B cell (primary cell): ENCODE measurements around the gene GRP. TPM values are rescaled to one million over a fixed set of nuclear protein-coding genes. Genes with fewer than 3 reads are reported as not detected.
"Not testable (repeated sequence)": the region's sequence is repeated elsewhere in the genome, so short reads cannot be mapped to it uniquely, and the experiment has no call there.

Experiments used
- ATAC-seq: fragments of 200-7000 bp; cut with Tn5 transposase; one replicate; pipeline ENCODE4 v1.10.0; 2021; ENCODE audit warnings: low read depth, mild to moderate bottlenecking, moderate number of reproducible peaks, moderate library complexity
- CTCF ChIA-PET: fragments of 350-600 bp; sonication (Branson Sonifier 250); formaldehyde crosslinking; loops from one replicate; lab custom pipeline; 2021; ENCODE audit warnings: antibody characterized with exemption, inconsistent platforms; lab: Charles Lee
- POLR2A ChIA-PET: fragments of 350-600 bp; sonication (Branson Sonifier 250); formaldehyde crosslinking; loops from one replicate; lab custom pipeline; 2021; ENCODE audit warnings: antibody characterized with exemption; lab: Charles Lee
- DNase-seq: peaks from one replicate; pipeline ENCODE4 v3.0.0; 2013
- H2AFZ ChIP-seq: 2 replicates; pipeline ENCODE4 v1.6.1; 2012; ENCODE audit warnings: mild to moderate bottlenecking, low read depth, low read length; ENCODE audit not compliant: insufficient read depth, poor library complexity, severe bottlenecking
- H3K27ac ChIP-seq, 2 donors: 1 replicate in 1 of 2; 2 replicates in 1 of 2; pipeline ENCODE4 v1.5.1; 2012 to 2013; ENCODE audit warnings: low read length in 2 of 2, mild to moderate bottlenecking in 2 of 2, moderate library complexity in 1 of 2
- H3K27me3 ChIP-seq, 4 experiments: fragments of 200-600 bp in 1 of 4; sonication (generic) in 1 of 4; replicated peaks in 1 of 4; 1 replicate in 2 of 4; 2 replicates in 2 of 4; pipeline versions ENCODE4 v1.6.1 to v1.7.0; 2013 to 2016; ENCODE audit warnings: low read length in 3 of 4, mild to moderate bottlenecking in 2 of 4, mixed read lengths in 1 of 4, moderate library complexity in 1 of 4; ENCODE audit not compliant: insufficient read depth in 4 of 4, control insufficient read depth in 3 of 4; ENCODE audit errors: control extremely low read depth in 1 of 4
- H3K36me3 ChIP-seq, 2 experiments: replicated peaks in 1 of 2; 1 replicate in 1 of 2; 2 replicates in 1 of 2; pipeline versions ENCODE4 v1.6.1 to v1.7.1; 2013; ENCODE audit warnings: low read length in 1 of 2; ENCODE audit not compliant: insufficient read depth in 2 of 2, control insufficient read depth in 1 of 2; ENCODE audit errors: control extremely low read depth in 1 of 2, extremely low read depth in 1 of 2
- H3K4me1 ChIP-seq, 2 donors: fragments of 200-600 bp in 1 of 2; sonication (generic) in 1 of 2; 1 replicate in 1 of 2; 2 replicates in 1 of 2; pipeline versions ENCODE4 v1.5.1 to v1.6.1; 2013 to 2017; ENCODE audit warnings: low read length in 2 of 2; ENCODE audit not compliant: control insufficient read depth in 2 of 2, insufficient read depth in 2 of 2
- H3K4me2 ChIP-seq: replicated peaks from 2 replicates; pipeline ENCODE3; 2012; ENCODE audit warnings: mild to moderate bottlenecking, low read depth, low read length; ENCODE audit not compliant: poor library complexity, severe bottlenecking
- H3K4me3 ChIP-seq, 5 experiments: fragments of 200-600 bp in 1 of 5; sonication (generic) in 1 of 5; 1 replicate in 3 of 5; 2 replicates in 2 of 5; pipeline versions ENCODE4 v1.5.1 to v1.7.0; 2011 to 2016; ENCODE audit warnings: low read length in 4 of 5, mild to moderate bottlenecking in 4 of 5, low read depth in 2 of 5, control low read depth in 1 of 5, moderate library complexity in 1 of 5; ENCODE audit not compliant: insufficient read depth in 1 of 5; ENCODE audit errors: control extremely low read depth in 1 of 5, extremely low read depth in 1 of 5
- H3K79me2 ChIP-seq: fragments of 200-600 bp; sonication (generic); one replicate; pipeline ENCODE4 v1.6.0; 2016; ENCODE audit warnings: low read length; ENCODE audit not compliant: control insufficient read depth, insufficient read depth
- H3K9ac ChIP-seq: fragments of 200-600 bp; sonication (generic); 2 replicates; pipeline ENCODE4 v1.6.1; 2017; ENCODE audit warnings: mild to moderate bottlenecking, low read length, moderate library complexity
- H3K9me3 ChIP-seq, 3 donors: one replicate each; pipeline versions ENCODE4 v1.6.1 to v1.7.1; 2013; ENCODE audit warnings: low read length in 2 of 3; ENCODE audit not compliant: control insufficient read depth in 2 of 3, insufficient read depth in 1 of 3; ENCODE audit errors: control extremely low read depth in 1 of 3
- H4K20me1 ChIP-seq: 2 replicates; pipeline ENCODE4 v1.6.0; 2012; ENCODE audit warnings: mild to moderate bottlenecking, low read length; ENCODE audit not compliant: insufficient read depth, control insufficient read depth, poor library complexity, severe bottlenecking
- H3K27ac Mint-ChIP-seq: one replicate; pipeline ENCODE4 v1.8.0; 2021; ENCODE audit warnings: mixed read lengths
- H3K27me3 Mint-ChIP-seq: one replicate; pipeline ENCODE4 v1.8.0; 2021; ENCODE audit warnings: mixed read lengths
- H3K4me1 Mint-ChIP-seq: one replicate; pipeline ENCODE4 v1.8.0; 2021; ENCODE audit warnings: mixed read lengths
- H3K4me3 Mint-ChIP-seq: one replicate; pipeline ENCODE4 v1.8.0; 2021; ENCODE audit warnings: mixed read lengths
- H3K9me3 Mint-ChIP-seq: one replicate; pipeline ENCODE4 v1.8.0; 2022; ENCODE audit warnings: mixed read lengths; ENCODE audit not compliant: insufficient read depth
- WGBS: methylation state at CpG from one replicate; pipeline ENCODE4 v1.1.5; 2013; ENCODE audit warnings: missing lambda C conversion rate; ENCODE audit not compliant: insufficient coverage; 5-methylcytosine and 5-hydroxymethylcytosine counted together
- intact Hi-C: fragments of 100-400 bp; cut with micrococcal nuclease; formaldehyde crosslinking; loops from one replicate; pipeline ENCODE4 v1.10.0; 2022
- polyA plus RNA-seq: library from polyadenylated mRNA; depleted of rRNA; stranded (reverse); fragments of >200 nt; gene quantifications from 2 replicates; pipeline ENCODE4 v1.2.3, GENCODE V29; 2012
- total RNA-seq, 2 donors: library from RNA; stranded (reverse); fragments of 120-200 nt in 1 of 2; gene quantifications; 1 replicate in 1 of 2; 2 replicates in 1 of 2; pipeline versions ENCODE4 v1.2.3 to v1.2.4, GENCODE V29; 2013 to 2022

GRP gene
- total and polyA plus RNA-seq, 2 donors (not counting 1 experiment from before 2014, with no cell fraction given): not detected

DNA sequence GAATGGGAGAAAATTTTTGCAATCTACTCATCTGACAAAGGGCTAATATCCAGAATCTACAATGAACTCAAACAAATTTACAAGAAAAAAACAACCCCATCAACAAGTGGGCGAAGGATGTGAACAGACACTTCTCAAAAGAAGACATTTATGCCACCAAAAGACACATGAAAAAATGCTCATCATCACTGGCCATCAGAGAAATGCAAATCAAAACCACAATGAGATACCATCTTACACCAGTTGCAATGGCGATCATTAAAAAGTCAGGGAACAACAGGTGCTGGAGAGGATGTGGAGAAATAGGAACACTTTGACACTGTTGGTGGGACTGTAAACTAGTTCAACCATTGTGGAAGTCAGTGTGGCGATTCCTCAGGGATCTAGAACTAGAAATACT is 41.9 kb downstream of the GRP start:
- H3K4me3 ChIP-seq, H3K4me1 Mint-ChIP-seq, H2AFZ ChIP-seq, H3K9ac ChIP-seq, CTCF ChIA-PET, H3K4me3 Mint-ChIP-seq, H3K36me3 ChIP-seq, H3K9me3 Mint-ChIP-seq, H4K20me1 ChIP-seq, ATAC-seq, intact Hi-C loops, H3K27ac Mint-ChIP-seq, H3K4me2 ChIP-seq, H3K79me2 ChIP-seq, H3K27ac ChIP-seq, POLR2A ChIA-PET, DNase-seq: not testable (repeated sequence)
- no CpG with 5 or more reads among the region's 3 CpGs for WGBS
- H3K27me3 ChIP-seq: peaks cover 0 to 45% (median 27%) of the 10 kb centered on the region in 4 experiments
- H3K4me1 ChIP-seq: peaks cover 17 to 19% of the 10 kb centered on the region in 2 donors
- peaks cover 50% of the 10 kb centered on the region for H3K27me3 Mint-ChIP-seq
- peaks cover 0 to 32% (median 0%) of the 10 kb centered on the region in 3 donors for H3K9me3 ChIP-seq

GRCh38 chr18:59262243-59262642 is 42.3 kb downstream of the GRP start:
- intact Hi-C loops, CTCF ChIA-PET: not testable (repeated sequence)

More at GRCh38 chr18:59262243-59262642, 42.3 kb downstream of the GRP start:
- H3K4me1 Mint-ChIP-seq: peaks cover 11% of the 10 kb centered on the region
- POLR2A ChIA-PET, H2AFZ ChIP-seq, H3K4me3 ChIP-seq, H3K27ac ChIP-seq, H3K4me3 Mint-ChIP-seq, H3K79me2 ChIP-seq, H3K4me2 ChIP-seq, DNase-seq, H3K36me3 ChIP-seq, ATAC-seq, H3K9me3 Mint-ChIP-seq, H4K20me1 ChIP-seq, H3K27ac Mint-ChIP-seq, H3K9ac ChIP-seq: not testable (repeated sequence)
- H3K27me3 ChIP-seq: peaks cover 0 to 49% (median 31%) of the 10 kb centered on the region in 4 experiments
- WGBS: no CpG with 5 or more reads among the region's 2 CpGs
- H3K27me3 Mint-ChIP-seq: peaks cover 54% of the 10 kb centered on the region
- H3K9me3 ChIP-seq: peaks cover 0 to 29% (median 0%) of the 10 kb centered on the region in 3 donors
- H3K4me1 ChIP-seq: peaks cover 17 to 20% of the 10 kb centered on the region in 2 donors
